Caco-2 (cell line): ENCODE data around the gene TMEM232. TPM values are rescaled to one million over a fixed set of nuclear protein-coding genes. Genes with fewer than 3 reads are reported as not detected.

Source experiments
- BruUV-seq: library from RNA; stranded (reverse); fragments of 400-500 nt; replicated peaks from 2 replicates; lab custom pipeline; 2021; lab: Mats Ljungman, UMichigan
- CTCF ChIA-PET: fragments of 300-600 bp; sonication (Branson Sonifier 250); formaldehyde crosslinking; loops from one replicate; lab custom pipeline; 2022; ENCODE audit warnings: antibody characterized with exemption; lab: Charles Lee
- POLR2A ChIA-PET: fragments of 300-600 bp; sonication (Branson Sonifier 250); formaldehyde crosslinking; loops from one replicate; lab custom pipeline; 2022; ENCODE audit warnings: antibody characterized with exemption; lab: Charles Lee
- DNase-seq, 2 experiments: peaks; one replicate each; pipeline versions ENCODE4 v3.0.0 to v3.0.0-alpha.2; 2020 to 2022
- H3K27me3 ChIP-seq: replicated peaks from 2 replicates; pipeline ENCODE4 v1.6.0; 2011; ENCODE audit warnings: low read length; ENCODE audit not compliant: control insufficient read depth, insufficient read depth
- H3K36me3 ChIP-seq: 2 replicates; pipeline ENCODE4 v1.5.1; 2011; ENCODE audit warnings: low read length; ENCODE audit not compliant: control insufficient read depth, insufficient read depth
- H3K4me1 ChIP-seq: fragments of 250-450 bp; sonication (Bioruptor Pico); 2 replicates; pipeline ENCODE4 v1.5.1; 2020; ENCODE audit warnings: mild to moderate bottlenecking
- H3K4me3 ChIP-seq: 2 replicates; pipeline ENCODE4 v1.5.1; 2011; ENCODE audit warnings: low read depth, mild to moderate bottlenecking, control low read depth, low read length
- H3K9me3 ChIP-seq: fragments of 250-450 bp; sonication (Bioruptor Pico); 2 replicates; pipeline ENCODE4 v1.5.1; 2020; ENCODE audit warnings: mild to moderate bottlenecking, moderate library complexity
- H3K27ac Mint-ChIP-seq: one replicate; pipeline ENCODE4 v1.8.0; 2022; ENCODE audit warnings: mixed read lengths; ENCODE audit not compliant: unreplicated experiment
- H3K27me3 Mint-ChIP-seq: one replicate; pipeline ENCODE4 v1.8.0; 2022; ENCODE audit warnings: mixed read lengths; ENCODE audit not compliant: insufficient read depth, unreplicated experiment
- H3K36me3 Mint-ChIP-seq: one replicate; pipeline ENCODE4 v1.8.0; 2022; ENCODE audit warnings: mild to moderate bottlenecking, mixed read lengths; ENCODE audit not compliant: insufficient read depth, unreplicated experiment
- H3K4me1 Mint-ChIP-seq: one replicate; pipeline ENCODE4 v1.8.0; 2022; ENCODE audit warnings: low read depth, mixed read lengths; ENCODE audit not compliant: unreplicated experiment
- H3K4me3 Mint-ChIP-seq: one replicate; pipeline ENCODE4 v1.8.0; 2022; ENCODE audit warnings: mild to moderate bottlenecking, moderate library complexity, mixed read lengths; ENCODE audit not compliant: unreplicated experiment
- H3K9me3 Mint-ChIP-seq: one replicate; pipeline ENCODE4 v1.8.0; 2022; ENCODE audit warnings: mixed read lengths; ENCODE audit not compliant: unreplicated experiment
- CTCF ChIP-seq, 2 experiments: fragments of 200-600 bp in 1 of 2; IDR thresholded peaks; 1 replicate in 1 of 2; 2 replicates in 1 of 2; pipeline versions ENCODE4 v1.5.1 to v1.8.0; 2011 to 2022; ENCODE audit warnings: antibody characterized with exemption in 1 of 2, control low read depth in 1 of 2, inconsistent platforms in 1 of 2, low read depth in 1 of 2, low read length in 1 of 2, mild to moderate bottlenecking in 1 of 2, moderate library complexity in 1 of 2; ENCODE audit not compliant: insufficient read depth in 1 of 2, severe bottlenecking in 1 of 2, unreplicated experiment in 1 of 2
- intact Hi-C: fragments of 100-400 bp; cut with micrococcal nuclease; formaldehyde crosslinking; loops from one replicate; pipeline ENCODE4 v1.10.0; 2022; ENCODE audit not compliant: unreplicated experiment
- total RNA-seq: library from RNA; stranded (reverse); gene quantifications from 2 replicates; pipeline ENCODE4 v1.2.3, GENCODE V29; 2022

Gene TMEM232
- total RNA-seq, 1 experiment from 2014 or later = 0.34 TPM

GRCh38 chr5:110440058-110440457, 286.4 kb downstream of the TMEM232 start:
- no peaks in the 10 kb centered on the region for H3K36me3 Mint-ChIP-seq
- no peak for TF ChIP-seq CTCF (IDR thresholded peaks at IDR 0.05; ENCODE audit: insufficient read depth in 1 of 2, low read depth in 1 of 2, low read length in 1 of 2, severe bottlenecking in 1 of 2, unreplicated experiment in 1 of 2)
- ChIA-PET CTCF (interaction anchor here (1.3 kb wide), 1 partner anchor 150 kb away, joined by 4 read pairs; no protein-coding TSS in a partner anchor), POLR2A (no interaction called here)
- H3K36me3 ChIP-seq = no peaks in the 10 kb centered on the region
- no peak for DNase-seq
- H3K27ac Mint-ChIP-seq = no peak overlapping the region
- no peak overlapping the region for H3K4me3 Mint-ChIP-seq
- intact Hi-C loops = no loop called here
- BruUV-seq = no TSS peak
- no peaks in the 10 kb centered on the region for H3K9me3 Mint-ChIP-seq
- no peaks in the 10 kb centered on the region for H3K27me3 ChIP-seq
- H3K4me1 ChIP-seq = peaks cover 10% of the 10 kb centered on the region; the same call in 1 of the 2 replicates
- 0 out of 2 replicates have a peak, but pooled peaks cover 5% of the 10 kb centered on the region for H3K9me3 ChIP-seq
- peaks cover 3% of the 10 kb centered on the region for H3K27me3 Mint-ChIP-seq
- no peak overlapping the region for H3K4me3 ChIP-seq
- no peaks in the 10 kb centered on the region for H3K4me1 Mint-ChIP-seq

GRCh38 chr5:110439296-110439695, 287.2 kb downstream of the TMEM232 start:
- Histone ChIP-seq H3K4me1 (peaks cover 10% of the 10 kb centered on the region; the same call in 1 of the 2 replicates), H3K9me3 (0 out of 2 replicates have a peak, but pooled peaks cover 5% of the 10 kb centered on the region), H3K27me3 (no peaks in the 10 kb centered on the region), H3K4me3 (no peak overlapping the region), H3K36me3 (no peaks in the 10 kb centered on the region)
- no TSS peak for BruUV-seq
- TF ChIP-seq CTCF (IDR thresholded peaks at IDR 0.05; ENCODE audit: insufficient read depth in 1 of 2, low read depth in 1 of 2, low read length in 1 of 2, severe bottlenecking in 1 of 2, unreplicated experiment in 1 of 2) = no peak
- H3K36me3 Mint-ChIP-seq = no peaks in the 10 kb centered on the region
- CTCF ChIA-PET = no interaction called here
- no peaks in the 10 kb centered on the region for H3K9me3 Mint-ChIP-seq
- POLR2A ChIA-PET = no interaction called here
- peaks cover 3% of the 10 kb centered on the region for H3K27me3 Mint-ChIP-seq
- intact Hi-C loops = no loop called here
- no peak for DNase-seq
- H3K27ac Mint-ChIP-seq = no peak overlapping the region
- H3K4me1 Mint-ChIP-seq = no peaks in the 10 kb centered on the region
- no peak overlapping the region for H3K4me3 Mint-ChIP-seq

- no peak for DNase-seq
- Mint-ChIP-seq H3K36me3 (no peaks in the 10 kb centered on the region), H3K4me3 (no peak overlapping the region), H3K27ac (no peak overlapping the region), H3K9me3 (no peaks in the 10 kb centered on the region), H3K4me1 (no peaks in the 10 kb centered on the region), H3K27me3 (peaks cover 5% of the 10 kb centered on the region)
- BruUV-seq = no TSS peak
- ChIA-PET POLR2A (no interaction called here), CTCF (no interaction called here)
- no peak for TF ChIP-seq CTCF (IDR thresholded peaks at IDR 0.05; ENCODE audit: insufficient read depth in 1 of 2, low read depth in 1 of 2, low read length in 1 of 2, severe bottlenecking in 1 of 2, unreplicated experiment in 1 of 2)
- intact Hi-C loops = no loop called here
- Histone ChIP-seq H3K4me1 (no peaks in the 10 kb centered on the region), H3K9me3 (0 out of 2 replicates have a peak, but pooled peaks cover 5% of the 10 kb centered on the region), H3K4me3 (no peak overlapping the region), H3K27me3 (no peaks in the 10 kb centered on the region), H3K36me3 (no peaks in the 10 kb centered on the region)
Observed at GRCh38 chr5:110435207-110435606, 291.3 kb downstream of the TMEM232 start.
